DND-41 (cell line): ENCODE measurements around the gene HMCN1.

Experiments
- CTCF ChIP-seq: IDR thresholded peaks from 2 replicates; pipeline ENCODE4 v1.5.1; 2012; ENCODE audit warnings: borderline replicate concordance, low read length, moderate library complexity, mild to moderate bottlenecking; ENCODE audit not compliant: poor library complexity, severe bottlenecking; ENCODE audit errors: extremely low read depth
- EZH2 ChIP-seq: IDR thresholded peaks from 3 replicates; pipeline ENCODE4 v1.6.1; 2012; ENCODE audit warnings: borderline replicate concordance, low read depth, mild to moderate bottlenecking, moderate library complexity, low read length, inconsistent platforms; ENCODE audit not compliant: severe bottlenecking

- TF ChIP-seq CTCF (no peak), EZH2 (no peak)
Measured at GRCh38 chr1:185795181-185795580, 61.0 kb downstream of the HMCN1 start.
